Loucy (cell line): ENCODE measurements around the gene AGT.
"Not testable (repeated sequence)": the region's sequence is repeated elsewhere in the genome, so short reads cannot be mapped to it uniquely, and the experiment has no call there.

Experiments
- H2AFZ ChIP-seq: fragments of 200-600 bp; sonication (generic); 2 replicates; pipeline ENCODE4 v1.6.0; 2016; ENCODE audit warnings: antibody characterized with exemption, mild to moderate bottlenecking, low read length, moderate library complexity
- H3F3A ChIP-seq: fragments of 200-600 bp; 2 replicates; pipeline ENCODE4 v1.6.0; 2016; ENCODE audit warnings: antibody characterized with exemption, low read depth, mild to moderate bottlenecking
- H3K27me3 ChIP-seq: fragments of 200-600 bp; sonication (generic); 2 replicates; pipeline ENCODE4 v1.6.1; 2014; ENCODE audit warnings: low read length, mild to moderate bottlenecking; ENCODE audit not compliant: insufficient read depth, poor library complexity, severe bottlenecking
- H3K36me3 ChIP-seq: fragments of 200-600 bp; sonication (generic); 2 replicates; pipeline ENCODE4 v1.6.1; 2016; ENCODE audit warnings: low read length; ENCODE audit not compliant: insufficient read depth
- H3K4me1 ChIP-seq: fragments of 200-600 bp; sonication (generic); 2 replicates; pipeline ENCODE4 v1.5.1; 2014; ENCODE audit warnings: low read length, mild to moderate bottlenecking; ENCODE audit not compliant: insufficient read depth, poor library complexity, severe bottlenecking
- H3K4me2 ChIP-seq: fragments of 200-600 bp; sonication (generic); 2 replicates; pipeline ENCODE4 v1.6.0; 2014; ENCODE audit warnings: antibody characterized with exemption, low read length, low read depth, mild to moderate bottlenecking; ENCODE audit not compliant: poor library complexity, severe bottlenecking
- H3K4me3 ChIP-seq: fragments of 200-600 bp; sonication (generic); 2 replicates; pipeline ENCODE4 v1.5.1; 2014; ENCODE audit warnings: low read length, mild to moderate bottlenecking, mixed read lengths; ENCODE audit not compliant: poor library complexity, severe bottlenecking
- H3K79me2 ChIP-seq: fragments of 200-600 bp; sonication (generic); 2 replicates; pipeline ENCODE4 v1.6.1; 2014; ENCODE audit warnings: low read length; ENCODE audit not compliant: insufficient read depth
- H3K9ac ChIP-seq: fragments of 200-600 bp; sonication (generic); 2 replicates; pipeline ENCODE4 v1.6.0; 2014; ENCODE audit warnings: mild to moderate bottlenecking, low read depth, low read length, moderate library complexity; ENCODE audit not compliant: poor library complexity, severe bottlenecking
- H3K9me2 ChIP-seq: fragments of 200-600 bp; sonication (generic); replicated peaks from 2 replicates; pipeline ENCODE4 v1.6.1; 2016; ENCODE audit warnings: low read depth, low read length, mixed read lengths
- H3K9me3 ChIP-seq: fragments of 200-600 bp; sonication (generic); 2 replicates; pipeline ENCODE4 v1.6.1; 2014; ENCODE audit warnings: mild to moderate bottlenecking, antibody characterized with exemption, low read length, low read depth; ENCODE audit not compliant: insufficient read depth
- H4K20me1 ChIP-seq: fragments of 200-600 bp; sonication (generic); 2 replicates; pipeline ENCODE4 v1.6.0; 2014; ENCODE audit warnings: antibody characterized with exemption, low read length, mild to moderate bottlenecking; ENCODE audit not compliant: insufficient read depth, poor library complexity, severe bottlenecking
- EZH2phosphoT487 ChIP-seq: fragments of 200-600 bp; IDR thresholded peaks from 2 replicates; pipeline ENCODE4 v1.6.1; 2018; ENCODE audit warnings: antibody characterized with exemption, mild to moderate bottlenecking, moderate library complexity, borderline replicate concordance
- TF ChIP-seq, protein P1 (sequence below): fragments of 200-600 bp; sonication (generic); conservative IDR thresholded peaks from 2 replicates; pipeline ENCODE4 v1.5.1; 2014; ENCODE audit warnings: mild to moderate bottlenecking, antibody characterized with exemption, low read length

The AGT gene

DNA sequence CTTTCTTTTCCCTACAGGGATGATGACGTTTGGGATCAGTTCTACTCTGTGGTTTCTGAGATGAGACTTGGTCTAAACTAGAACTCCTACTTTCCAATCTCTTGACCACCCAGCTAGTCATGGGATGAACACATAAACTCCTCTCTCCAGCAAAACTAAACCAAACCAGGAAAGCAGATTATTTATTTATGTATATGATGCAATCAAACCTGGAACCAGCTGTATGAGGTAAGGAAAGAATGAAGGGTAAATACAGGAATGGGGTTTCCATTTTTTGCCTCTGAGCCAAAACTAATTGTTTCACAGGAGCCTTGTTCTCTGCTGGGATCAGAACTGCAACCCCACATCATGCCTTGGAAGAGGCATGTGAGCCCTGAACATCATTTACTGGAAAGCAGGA is 3.3 kb upstream of the AGT start:
- Histone ChIP-seq H2AFZ (no peak overlapping the region), H3K79me2 (no peaks in the 10 kb centered on the region), H3K4me3 (no peak overlapping the region), H3K36me3 (no peaks in the 10 kb centered on the region), H3K4me1 (no peaks in the 10 kb centered on the region), H3F3A (no peaks in the 10 kb centered on the region), H3K27me3 (no peaks in the 10 kb centered on the region), H3K4me2 (no peak overlapping the region), H3K9me2 (no peaks in the 10 kb centered on the region), H3K9ac (no peak overlapping the region), H4K20me1 (no peaks in the 10 kb centered on the region), H3K9me3 (no peaks in the 10 kb centered on the region; the same call in 1 of the 2 replicates)
- TF ChIP-seq EZH2phosphoT487: no peak
- TF ChIP-seq, protein P1, sequence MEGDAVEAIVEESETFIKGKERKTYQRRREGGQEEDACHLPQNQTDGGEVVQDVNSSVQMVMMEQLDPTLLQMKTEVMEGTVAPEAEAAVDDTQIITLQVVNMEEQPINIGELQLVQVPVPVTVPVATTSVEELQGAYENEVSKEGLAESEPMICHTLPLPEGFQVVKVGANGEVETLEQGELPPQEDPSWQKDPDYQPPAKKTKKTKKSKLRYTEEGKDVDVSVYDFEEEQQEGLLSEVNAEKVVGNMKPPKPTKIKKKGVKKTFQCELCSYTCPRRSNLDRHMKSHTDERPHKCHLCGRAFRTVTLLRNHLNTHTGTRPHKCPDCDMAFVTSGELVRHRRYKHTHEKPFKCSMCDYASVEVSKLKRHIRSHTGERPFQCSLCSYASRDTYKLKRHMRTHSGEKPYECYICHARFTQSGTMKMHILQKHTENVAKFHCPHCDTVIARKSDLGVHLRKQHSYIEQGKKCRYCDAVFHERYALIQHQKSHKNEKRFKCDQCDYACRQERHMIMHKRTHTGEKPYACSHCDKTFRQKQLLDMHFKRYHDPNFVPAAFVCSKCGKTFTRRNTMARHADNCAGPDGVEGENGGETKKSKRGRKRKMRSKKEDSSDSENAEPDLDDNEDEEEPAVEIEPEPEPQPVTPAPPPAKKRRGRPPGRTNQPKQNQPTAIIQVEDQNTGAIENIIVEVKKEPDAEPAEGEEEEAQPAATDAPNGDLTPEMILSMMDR: no peak

GRCh38 chr1:230716453-230716852 is 2.5 kb upstream of the AGT start:
- not testable (repeated sequence) for H2AFZ ChIP-seq, H3F3A ChIP-seq, H3K27me3 ChIP-seq, H3K36me3 ChIP-seq, H3K4me2 ChIP-seq, H3K4me1 ChIP-seq, H3K79me2 ChIP-seq, H3K4me3 ChIP-seq, H3K9ac ChIP-seq, H4K20me1 ChIP-seq, H3K9me3 ChIP-seq, H3K9me2 ChIP-seq

GRCh38 chr1:230715510-230715909 is 1.6 kb upstream of the AGT start:
- H3F3A ChIP-seq: no peaks in the 10 kb centered on the region
- TF ChIP-seq, protein P1: no peak
- no peak for TF ChIP-seq EZH2phosphoT487

GRCh38 chr1:230713547-230713914 is 391 bp downstream of the AGT start:
- H3K4me3 ChIP-seq: no peak overlapping the region
- H3K4me1 ChIP-seq: no peaks in the 10 kb centered on the region
- H3K9me2 ChIP-seq: no peaks in the 10 kb centered on the region
- H3K9ac ChIP-seq: no peak overlapping the region
- no peak for TF ChIP-seq EZH2phosphoT487
- TF ChIP-seq, protein P1: no peak
- no peak overlapping the region for H3K4me2 ChIP-seq
- H3K79me2 ChIP-seq: no peaks in the 10 kb centered on the region
- H3K36me3 ChIP-seq: no peaks in the 10 kb centered on the region
- H3K27me3 ChIP-seq: no peaks in the 10 kb centered on the region
- H2AFZ ChIP-seq: no peak overlapping the region
- no peaks in the 10 kb centered on the region for H4K20me1 ChIP-seq
- no peaks in the 10 kb centered on the region for H3K9me3 ChIP-seq
- H3F3A ChIP-seq: no peaks in the 10 kb centered on the region

More at GRCh38 chr1:230715510-230715909, 1.6 kb upstream of the AGT start:
- Histone ChIP-seq H3K4me1 (no peaks in the 10 kb centered on the region), H3K4me3 (no peak overlapping the region), H3K4me2 (no peak overlapping the region), H4K20me1 (no peaks in the 10 kb centered on the region), H3K79me2 (no peaks in the 10 kb centered on the region), H2AFZ (no peak overlapping the region), H3K36me3 (no peaks in the 10 kb centered on the region), H3K9me2 (no peaks in the 10 kb centered on the region), H3K9ac (no peak overlapping the region), H3K27me3 (no peaks in the 10 kb centered on the region), H3K9me3 (no peaks in the 10 kb centered on the region)
